Thymus (tissue), 11 donors: ENCODE results near the gene MROH8. TPM values are rescaled to one million over a fixed set of nuclear protein-coding genes. Genes with fewer than 3 reads are reported as not detected.

Experiments
- DNase-seq, 9 donors: peaks; one replicate each; pipeline ENCODE4 v3.0.0-alpha.2; 2013; ENCODE audit warnings: low spot score in 9 of 9, low read depth in 6 of 9, missing footprints in 1 of 9
- H3K27ac ChIP-seq, 2 donors: one replicate each; pipeline ENCODE4 v1.5.1; 2013; ENCODE audit warnings: control low read depth in 1 of 2, low read depth in 1 of 2, low read length in 1 of 2, mild to moderate bottlenecking in 1 of 2, moderate library complexity in 1 of 2
- H3K27me3 ChIP-seq, 2 donors: one replicate each; pipeline ENCODE4 v1.5.1; 2013; ENCODE audit warnings: low read length in 1 of 2; ENCODE audit not compliant: control insufficient read depth in 2 of 2, insufficient read depth in 1 of 2
- H3K36me3 ChIP-seq, 2 donors: one replicate each; pipeline ENCODE4 v1.5.1; 2013; ENCODE audit warnings: low read length in 1 of 2, mild to moderate bottlenecking in 1 of 2, moderate library complexity in 1 of 2; ENCODE audit not compliant: control insufficient read depth in 2 of 2, insufficient read depth in 2 of 2
- H3K4me1 ChIP-seq, 2 donors: one replicate each; pipeline ENCODE4 v1.5.1; 2013; ENCODE audit warnings: low read length in 2 of 2; ENCODE audit not compliant: control insufficient read depth in 2 of 2, insufficient read depth in 2 of 2
- H3K4me3 ChIP-seq, 2 donors: one replicate each; pipeline ENCODE4 v1.5.1; 2013; ENCODE audit warnings: low read length in 2 of 2, control low read depth in 1 of 2, mild to moderate bottlenecking in 1 of 2
- H3K9me3 ChIP-seq, 2 donors: one replicate each; pipeline ENCODE4 v1.5.1; 2013; ENCODE audit warnings: low read length in 1 of 2, mild to moderate bottlenecking in 1 of 2; ENCODE audit not compliant: control insufficient read depth in 2 of 2, insufficient read depth in 1 of 2
- WGBS: extraction: QIAGEN DNeasy Blood & Tissue Kit; methylation state at CpG from one replicate; pipeline ENCODE4 v1.1.7; 2013; 5-methylcytosine and 5-hydroxymethylcytosine counted together
- polyA plus RNA-seq: library from polyadenylated mRNA; stranded (reverse); fragments of 200-250 nt; gene quantifications from one replicate; pipeline ENCODE4 v1.2.3, GENCODE V29; 2013
- total RNA-seq: library from RNA; stranded (reverse); fragments of 120-200 nt; gene quantifications from one replicate; pipeline ENCODE4 v1.2.4, GENCODE V29; 2013
- donor health status: healthy.

The MROH8 gene
- total and polyA plus RNA-seq, 2 donors, result 2.8 to 3.2 TPM

GRCh38 chr20:37202267-37202943 is 23.1 kb upstream of the MROH8 start:
- no peak overlapping the region for H3K27ac ChIP-seq
- no peaks in the 10 kb centered on the region for H3K4me1 ChIP-seq
- WGBS, result 86% methylated on average over 6 of the region's 6 CpGs
- peak in 2 of 9 donors; percentile 24 to 39 for DNase-seq
- no peaks in the 10 kb centered on the region for H3K27me3 ChIP-seq
- H3K4me3 ChIP-seq, result no peak overlapping the region
- H3K36me3 ChIP-seq, result peaks cover 62 to 86% of the 10 kb centered on the region in 2 donors
- no peaks in the 10 kb centered on the region for H3K9me3 ChIP-seq

GRCh38 chr20:37201827-37202162 is 22.4 kb upstream of the MROH8 start:
- Histone ChIP-seq H3K4me1 (no peaks in the 10 kb centered on the region), H3K36me3 (peaks cover 60 to 85% of the 10 kb centered on the region in 2 donors), H3K27me3 (no peaks in the 10 kb centered on the region), H3K4me3 (no peak overlapping the region), H3K9me3 (no peaks in the 10 kb centered on the region), H3K27ac (no peak overlapping the region)
- WGBS, result 98% methylated on average over 2 of the region's 2 CpGs
- DNase-seq, result no peak

DNA sequence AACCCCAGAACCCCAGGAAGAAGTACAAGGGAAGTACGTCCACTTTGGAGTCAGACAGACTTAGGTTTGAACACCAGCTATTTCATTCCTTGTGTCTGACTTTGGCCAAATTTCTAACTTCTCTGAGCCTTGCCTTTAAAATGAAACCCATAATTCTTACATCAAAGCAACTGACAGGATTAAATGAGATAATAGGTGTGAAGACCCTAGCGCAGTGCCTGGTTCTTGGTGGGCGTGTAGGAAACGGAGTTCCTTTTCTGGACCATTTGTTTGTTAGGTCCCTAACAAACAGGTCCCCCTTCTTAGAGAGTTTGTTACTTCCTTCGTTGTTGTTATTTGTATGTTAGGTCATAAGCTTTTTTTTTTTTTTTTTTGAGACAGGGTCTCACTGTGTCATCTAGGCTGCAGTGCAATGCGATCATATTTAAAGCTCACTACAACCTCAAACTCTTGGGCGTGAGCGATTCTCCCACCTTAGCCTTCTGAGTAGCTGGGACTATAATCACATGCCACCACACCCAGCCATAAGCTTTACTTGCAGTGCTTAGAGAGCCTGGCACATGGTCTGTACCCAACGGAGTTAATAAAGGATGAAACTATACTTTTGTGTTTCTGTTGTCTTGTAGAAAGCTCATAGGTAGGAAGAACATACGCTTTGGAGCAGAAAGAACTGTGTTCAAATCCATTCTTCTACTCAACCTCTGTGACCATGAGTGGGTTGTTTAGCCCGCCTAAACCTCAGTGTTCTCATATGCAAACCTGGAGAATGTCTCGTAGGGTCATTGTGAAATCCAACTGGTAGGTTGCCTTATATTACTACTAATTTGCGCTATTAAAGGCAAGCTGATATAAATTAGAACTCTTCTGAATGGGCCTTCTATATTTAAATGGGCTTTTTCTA is 21.8 kb upstream of the MROH8 start:
- Histone ChIP-seq H3K27me3 (no peaks in the 10 kb centered on the region), H3K4me1 (no peaks in the 10 kb centered on the region), H3K36me3 (peaks cover 59 to 87% of the 10 kb centered on the region in 2 donors), H3K4me3 (no peak overlapping the region), H3K9me3 (no peaks in the 10 kb centered on the region), H3K27ac (no peak overlapping the region)
- WGBS, result 98% methylated on average over 13 of the region's 13 CpGs
- DNase-seq, result no peak

DNA sequence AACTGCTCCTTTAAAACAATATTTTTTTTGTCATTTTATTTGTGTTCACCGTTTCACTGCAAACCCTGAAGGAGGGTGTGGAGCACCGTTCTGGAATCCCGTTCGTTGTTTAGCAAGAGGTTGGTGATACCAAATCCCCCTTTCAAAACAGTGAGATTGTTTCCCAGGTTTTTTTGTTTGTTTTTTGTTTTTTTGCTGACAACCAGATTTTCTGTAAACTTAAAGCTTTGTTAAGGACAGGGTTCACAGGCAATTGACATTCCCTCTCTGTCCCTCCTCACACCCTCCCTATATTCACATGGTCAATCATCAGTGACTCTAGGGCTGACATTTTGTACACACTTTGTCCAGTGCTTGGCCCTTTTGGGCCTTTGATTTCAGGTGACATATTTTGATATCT is 21.0 kb upstream of the MROH8 start:
- Histone ChIP-seq H3K27ac (no peak overlapping the region), H3K9me3 (no peaks in the 10 kb centered on the region), H3K4me1 (no peaks in the 10 kb centered on the region), H3K4me3 (no peak overlapping the region), H3K36me3 (peaks cover 59 to 79% of the 10 kb centered on the region in 2 donors), H3K27me3 (no peaks in the 10 kb centered on the region)
- 96% methylated on average over 4 of the region's 4 CpGs for WGBS
- DNase-seq, result no peak

GRCh38 chr20:37198932-37199660 is 19.7 kb upstream of the MROH8 start:
- H3K27ac ChIP-seq, result no peak overlapping the region
- H3K9me3 ChIP-seq, result no peaks in the 10 kb centered on the region
- H3K4me1 ChIP-seq, result peaks cover 5 to 10% of the 10 kb centered on the region in 2 donors
- no peaks in the 10 kb centered on the region for H3K27me3 ChIP-seq
- DNase-seq, result no peak
- H3K36me3 ChIP-seq, result peaks cover 47 to 66% of the 10 kb centered on the region in 2 donors
- whole genome bisulfite sequencing, result 89% methylated on average over 16 of the region's 16 CpGs
- H3K4me3 ChIP-seq, result no peak overlapping the region

GRCh38 chr20:37194621-37195417 is 15.5 kb upstream of the MROH8 start:
- WGBS, result 30% methylated on average over 14 of the region's 14 CpGs
- DNase-seq, result peak in 4 of 9 donors; percentile 8 to 63 (median 32)
- H3K27me3 ChIP-seq, result no peaks in the 10 kb centered on the region
- H3K4me1 ChIP-seq, result peaks cover 7 to 28% of the 10 kb centered on the region in 2 donors
- H3K4me3 ChIP-seq, result no peak overlapping the region
- peaks cover 26 to 58% of the 10 kb centered on the region in 2 donors for H3K36me3 ChIP-seq
- H3K27ac ChIP-seq, result peak overlapping the region in 1 of 2 donors; percentile 71
- no peaks in the 10 kb centered on the region for H3K9me3 ChIP-seq

GRCh38 chr20:37193821-37194220 is 14.5 kb upstream of the MROH8 start:
- no peak overlapping the region for H3K27ac ChIP-seq
- no peak overlapping the region for H3K4me3 ChIP-seq
- H3K4me1 ChIP-seq, result peaks cover 7 to 28% of the 10 kb centered on the region in 2 donors
- DNase-seq, result no peak
- no peaks in the 10 kb centered on the region for H3K9me3 ChIP-seq
- peaks cover 24 to 60% of the 10 kb centered on the region in 2 donors for H3K36me3 ChIP-seq
- no peaks in the 10 kb centered on the region for H3K27me3 ChIP-seq
- whole genome bisulfite sequencing, result 99% methylated on average over 8 of the region's 8 CpGs

- H3K36me3 ChIP-seq, result peaks cover 25 to 59% of the 10 kb centered on the region in 2 donors
- WGBS, result 91% methylated on average over 3 of the region's 3 CpGs
- DNase-seq, result no peak
These were observed 13.9 kb upstream of the MROH8 start for GRCh38 chr20:37193226-37193625.

More at GRCh38 chr20:37193226-37193625, 13.9 kb upstream of the MROH8 start:
- no peak overlapping the region for H3K27ac ChIP-seq
- H3K9me3 ChIP-seq, result no peaks in the 10 kb centered on the region
- H3K4me3 ChIP-seq, result no peak overlapping the region
- peaks cover 7 to 28% of the 10 kb centered on the region in 2 donors for H3K4me1 ChIP-seq
- no peaks in the 10 kb centered on the region for H3K27me3 ChIP-seq
